DOHH2 (cell line): ENCODE data around the gene TNRC18.

Experiments used
- H3F3A ChIP-seq: fragments of 200-600 bp; sonication (generic), shearing (Covaris generic); 2 replicates; pipeline ENCODE4 v1.6.0; 2016; ENCODE audit warnings: antibody characterized with exemption, mild to moderate bottlenecking; ENCODE audit not compliant: control insufficient read depth, insufficient read depth
- H3K27ac ChIP-seq: fragments of 200-600 bp; sonication (generic); 2 replicates; pipeline ENCODE4 v1.5.1; 2014; ENCODE audit warnings: low read depth, mild to moderate bottlenecking, low read length, moderate library complexity
- H3K27me3 ChIP-seq: fragments of 200-600 bp; sonication (generic); 2 replicates; pipeline ENCODE4 v1.6.1; 2014; ENCODE audit warnings: mild to moderate bottlenecking, low read length, mixed read lengths; ENCODE audit not compliant: control insufficient read depth
- H3K36me3 ChIP-seq: fragments of 200-600 bp; sonication (generic); 2 replicates; pipeline ENCODE4 v1.6.1; 2014; ENCODE audit warnings: mild to moderate bottlenecking, low read length, moderate library complexity, mixed read lengths; ENCODE audit not compliant: control insufficient read depth
- H3K4me1 ChIP-seq: fragments of 200-600 bp; sonication (generic); 2 replicates; pipeline ENCODE4 v1.6.1; 2014; ENCODE audit warnings: mild to moderate bottlenecking, low read length, mixed read lengths; ENCODE audit not compliant: control insufficient read depth
- H3K4me2 ChIP-seq: fragments of 200-600 bp; sonication (generic); 2 replicates; pipeline ENCODE4 v1.6.0; 2014; ENCODE audit warnings: mild to moderate bottlenecking, low read length, moderate library complexity
- H3K4me3 ChIP-seq: fragments of 200-600 bp; sonication (generic); 2 replicates; pipeline ENCODE4 v1.5.1; 2014; ENCODE audit warnings: mild to moderate bottlenecking, low read length, mixed read lengths
- H3K79me2 ChIP-seq: fragments of 200-600 bp; sonication (generic); 2 replicates; pipeline ENCODE4 v1.6.1; 2014; ENCODE audit warnings: mild to moderate bottlenecking, low read length, mixed read lengths; ENCODE audit not compliant: control insufficient read depth
- H3K9me2 ChIP-seq: fragments of 200-600 bp; sonication (generic); replicated peaks from 2 replicates; pipeline ENCODE4 v1.6.1; 2014; ENCODE audit warnings: mild to moderate bottlenecking, low read length, mixed read lengths; ENCODE audit not compliant: control insufficient read depth
- H3K9me3 ChIP-seq: fragments of 200-600 bp; sonication (generic); 2 replicates; pipeline ENCODE4 v1.6.1; 2014; ENCODE audit warnings: antibody characterized with exemption, low read length, mixed read lengths; ENCODE audit not compliant: control insufficient read depth, insufficient read depth
- H4K20me1 ChIP-seq: fragments of 200-600 bp; sonication (generic); 2 replicates; pipeline ENCODE4 v1.6.0; 2014; ENCODE audit warnings: low read depth, mild to moderate bottlenecking, antibody characterized with exemption, low read length, moderate library complexity; ENCODE audit not compliant: control insufficient read depth, insufficient read depth
- EZH2phosphoT487 ChIP-seq: fragments of 200-600 bp; sonication (generic); IDR thresholded peaks from 2 replicates; pipeline ENCODE4 v1.6.1; 2017; ENCODE audit warnings: borderline replicate concordance, mild to moderate bottlenecking, antibody characterized with exemption, low read length, moderate library complexity, mixed read lengths
- TF ChIP-seq, protein P1 (sequence below): fragments of 200-600 bp; sonication (generic); IDR thresholded peaks from one replicate; pipeline ENCODE4 v1.5.1; 2014; ENCODE audit warnings: antibody characterized with exemption, mild to moderate bottlenecking, low read depth, low read length; ENCODE audit not compliant: poor library complexity, severe bottlenecking

Gene TNRC18

DNA sequence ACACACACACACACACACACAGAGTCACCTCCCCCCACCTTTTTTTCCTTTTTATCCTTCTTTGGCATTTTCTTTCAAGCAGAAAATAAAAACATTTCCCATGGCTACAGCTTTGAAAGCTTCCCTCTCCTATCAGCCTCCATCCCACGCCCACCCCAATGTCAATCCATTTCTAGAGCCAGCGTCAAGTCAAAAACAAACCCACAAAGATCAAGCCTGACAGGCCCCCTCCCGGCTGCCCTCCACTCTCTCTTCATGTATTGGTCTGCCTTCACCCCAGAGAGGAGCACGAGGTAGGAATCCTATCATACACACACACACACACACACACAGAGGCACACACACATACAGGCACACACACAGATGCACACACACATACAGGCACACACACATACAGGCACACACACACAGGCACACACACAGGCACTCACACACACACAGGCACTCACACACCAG, 8.0 kb upstream of the TNRC18 start:
- Histone ChIP-seq H3K27ac (no peak overlapping the region), H3K9me2 (no peaks in the 10 kb centered on the region), H3K4me2 (no peak overlapping the region), H3F3A (no peaks in the 10 kb centered on the region), H4K20me1 (0 out of 2 replicates have a peak, but pooled peaks cover 5% of the 10 kb centered on the region), H3K79me2 (no peaks in the 10 kb centered on the region), H3K4me3 (no peak overlapping the region), H3K27me3 (peaks cover 63% of the 10 kb centered on the region), H3K9me3 (peaks cover 3% of the 10 kb centered on the region; the same call in 1 of the 2 replicates), H3K36me3 (no peaks in the 10 kb centered on the region), H3K4me1 (peaks cover 8% of the 10 kb centered on the region)
- TF ChIP-seq, protein P1, sequence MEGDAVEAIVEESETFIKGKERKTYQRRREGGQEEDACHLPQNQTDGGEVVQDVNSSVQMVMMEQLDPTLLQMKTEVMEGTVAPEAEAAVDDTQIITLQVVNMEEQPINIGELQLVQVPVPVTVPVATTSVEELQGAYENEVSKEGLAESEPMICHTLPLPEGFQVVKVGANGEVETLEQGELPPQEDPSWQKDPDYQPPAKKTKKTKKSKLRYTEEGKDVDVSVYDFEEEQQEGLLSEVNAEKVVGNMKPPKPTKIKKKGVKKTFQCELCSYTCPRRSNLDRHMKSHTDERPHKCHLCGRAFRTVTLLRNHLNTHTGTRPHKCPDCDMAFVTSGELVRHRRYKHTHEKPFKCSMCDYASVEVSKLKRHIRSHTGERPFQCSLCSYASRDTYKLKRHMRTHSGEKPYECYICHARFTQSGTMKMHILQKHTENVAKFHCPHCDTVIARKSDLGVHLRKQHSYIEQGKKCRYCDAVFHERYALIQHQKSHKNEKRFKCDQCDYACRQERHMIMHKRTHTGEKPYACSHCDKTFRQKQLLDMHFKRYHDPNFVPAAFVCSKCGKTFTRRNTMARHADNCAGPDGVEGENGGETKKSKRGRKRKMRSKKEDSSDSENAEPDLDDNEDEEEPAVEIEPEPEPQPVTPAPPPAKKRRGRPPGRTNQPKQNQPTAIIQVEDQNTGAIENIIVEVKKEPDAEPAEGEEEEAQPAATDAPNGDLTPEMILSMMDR = no peak
- no peak for TF ChIP-seq EZH2phosphoT487

DNA sequence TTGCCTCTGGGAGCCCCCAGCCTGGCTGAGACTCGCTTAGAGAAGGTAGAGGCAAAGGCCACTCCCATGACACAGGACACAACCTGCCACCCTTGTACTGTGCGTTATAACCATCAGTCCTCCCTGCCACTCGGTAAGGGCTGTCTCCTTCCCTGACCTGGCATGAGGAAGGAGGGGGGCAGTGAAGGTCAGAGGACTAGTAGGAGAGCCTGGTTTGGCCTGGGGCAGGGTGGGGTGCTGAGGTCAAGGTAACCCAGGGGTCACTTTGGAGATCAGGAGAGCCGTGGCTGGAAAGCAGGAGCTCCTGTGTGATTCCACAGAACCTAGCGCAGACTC, 6.9 kb upstream of the TNRC18 start:
- Histone ChIP-seq H3K4me2 (no peak overlapping the region), H3K9me2 (no peaks in the 10 kb centered on the region), H3K4me3 (no peak overlapping the region), H3K27ac (no peak overlapping the region), H3K9me3 (peaks cover 3% of the 10 kb centered on the region; the same call in 1 of the 2 replicates), H3F3A (peaks cover under 1% of the 10 kb centered on the region), H3K79me2 (no peaks in the 10 kb centered on the region), H3K27me3 (peaks cover 74% of the 10 kb centered on the region), H3K4me1 (peaks cover 7% of the 10 kb centered on the region), H3K36me3 (no peaks in the 10 kb centered on the region), H4K20me1 (0 out of 2 replicates have a peak, but pooled peaks cover 5% of the 10 kb centered on the region)
- no peak for TF ChIP-seq EZH2phosphoT487
- TF ChIP-seq, protein P1 = no peak

DNA sequence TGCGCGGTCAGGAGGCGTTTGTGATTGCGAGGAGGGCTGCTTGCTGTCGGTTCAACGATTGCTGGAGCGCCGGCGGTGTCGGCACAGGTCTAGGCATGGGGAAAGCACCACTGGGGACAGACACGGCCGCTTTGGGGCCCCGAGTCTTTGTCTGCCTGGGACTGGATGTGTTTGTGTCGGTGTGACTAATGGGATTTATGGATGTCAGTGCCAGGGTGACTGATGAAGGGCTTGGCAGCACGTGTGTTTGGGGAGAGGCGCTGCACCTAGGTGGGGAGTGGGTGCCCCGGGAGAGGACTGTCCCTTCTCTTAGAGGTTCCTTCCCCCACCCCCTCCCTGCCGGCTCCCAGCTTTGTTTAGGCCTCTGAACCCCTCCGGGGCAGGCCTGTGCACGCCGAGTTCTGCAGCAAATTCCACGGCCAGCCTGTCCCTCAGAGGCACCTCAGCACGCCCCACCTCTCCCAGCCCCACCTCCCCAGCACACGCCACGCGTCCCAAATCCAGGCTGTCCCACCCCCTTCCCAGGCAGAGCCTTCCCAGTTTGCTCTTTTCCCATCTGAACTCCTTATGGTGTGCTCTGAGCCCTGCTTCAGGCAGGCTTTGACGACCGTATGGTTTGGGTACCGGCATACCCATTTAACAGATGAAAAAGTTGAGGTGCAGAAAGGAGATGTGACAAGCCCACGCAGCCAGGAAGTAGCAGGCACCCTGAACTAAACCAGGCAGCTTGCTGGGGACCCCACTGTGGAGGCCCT, 6.4 kb upstream of the TNRC18 start:
- Histone ChIP-seq H3F3A (peaks cover 6% of the 10 kb centered on the region), H3K79me2 (no peaks in the 10 kb centered on the region), H3K4me2 (no peak overlapping the region), H3K9me3 (peaks cover 3% of the 10 kb centered on the region; the same call in 1 of the 2 replicates), H3K27ac (no peak overlapping the region), H3K4me3 (no peak overlapping the region), H3K36me3 (no peaks in the 10 kb centered on the region), H3K27me3 (peaks cover 79% of the 10 kb centered on the region), H4K20me1 (0 out of 2 replicates have a peak, but pooled peaks cover 9% of the 10 kb centered on the region), H3K4me1 (peaks cover 8% of the 10 kb centered on the region), H3K9me2 (no peaks in the 10 kb centered on the region)
- no peak for TF ChIP-seq EZH2phosphoT487
- TF ChIP-seq, protein P1 = no peak
